ENCODE results near the gene DPT. TPM values are rescaled to one million over a fixed set of nuclear protein-coding genes. Genes with fewer than 3 reads are reported as not detected.
"Not testable (repeated sequence)": the region's sequence is repeated elsewhere in the genome, so short reads cannot be mapped to it uniquely, and the experiment has no call there.

Gene DPT
- total RNA-seq = 17.2 TPM

DNA sequence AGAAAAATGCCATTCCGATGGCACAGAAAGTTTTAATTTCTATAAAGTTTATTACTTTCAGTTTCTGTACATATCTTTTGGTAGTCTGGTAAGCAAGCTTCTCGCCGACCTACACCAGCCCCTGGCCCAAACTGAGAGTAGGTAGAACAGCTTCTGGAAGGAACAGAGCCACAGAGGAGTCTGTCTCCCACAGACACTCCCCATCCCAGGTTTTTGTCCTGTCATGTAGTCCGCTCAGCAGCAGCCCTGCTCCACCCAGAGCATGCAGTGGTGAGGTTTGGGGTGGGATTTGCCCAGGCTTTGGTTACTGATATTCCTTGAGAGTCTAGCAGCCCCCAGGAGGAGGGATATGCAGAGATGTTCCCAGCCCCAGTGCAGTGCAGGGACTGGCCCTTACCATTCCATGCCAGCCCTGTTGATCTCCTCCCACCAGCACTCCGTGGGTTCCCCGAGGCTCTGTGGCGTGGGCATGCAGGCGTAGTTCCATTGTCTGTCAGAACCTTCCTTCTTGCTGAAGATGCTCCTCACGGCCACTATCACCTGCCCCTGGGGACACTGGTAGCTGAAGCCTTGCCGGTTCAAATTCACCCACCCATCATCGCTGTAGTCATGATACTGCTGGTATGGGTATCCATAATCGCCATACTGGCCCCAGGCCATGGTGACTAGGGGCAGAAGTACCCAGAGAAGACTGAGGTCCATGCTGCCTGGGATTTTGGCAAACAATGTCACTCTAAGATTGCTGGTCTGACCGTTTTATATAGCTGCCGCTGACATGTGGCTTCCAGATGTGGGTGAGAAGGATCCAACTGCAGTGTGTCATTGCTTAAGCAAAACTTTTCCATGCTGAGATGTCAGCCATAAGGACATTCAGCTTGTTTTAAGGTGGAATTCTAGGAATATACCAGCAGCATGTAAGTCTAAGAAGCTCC lies at the start of gene DPT:
TSS of gene DPT (minus strand) at position 734 of the 932 bp plus-strand sequence. CDS start at position 702, 32 bp downstream.
- intact Hi-C loops (cut with DNase I) = no loop called here
- ATAC-seq (peak; percentile 85), DNase-seq (ENCODE audit: low spot score) (peak; percentile 70)

DNA sequence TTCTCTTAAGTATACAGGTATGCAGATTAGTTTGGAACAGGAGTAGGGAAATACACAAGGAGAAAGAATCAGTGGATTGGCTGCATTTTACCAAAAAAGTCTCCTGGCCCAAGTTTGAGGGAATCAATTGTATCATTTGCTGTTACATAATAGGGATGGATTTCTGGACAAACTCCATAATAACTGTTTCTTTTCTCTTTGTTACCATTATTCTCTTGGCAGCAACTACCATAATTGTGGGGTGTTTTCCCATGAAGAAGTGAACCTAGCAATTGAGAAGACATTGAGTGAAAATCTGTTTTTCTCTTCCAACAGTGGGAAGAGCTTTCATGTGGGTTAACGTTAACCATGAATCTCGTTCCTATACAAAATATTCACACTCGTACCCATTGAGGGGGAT lies 46.4 kb upstream of the DPT start:
- intact Hi-C loops (cut with DNase I) = no loop called here
- no peak for ATAC-seq
- DNase-seq (ENCODE audit: low spot score) = no peak

DNA sequence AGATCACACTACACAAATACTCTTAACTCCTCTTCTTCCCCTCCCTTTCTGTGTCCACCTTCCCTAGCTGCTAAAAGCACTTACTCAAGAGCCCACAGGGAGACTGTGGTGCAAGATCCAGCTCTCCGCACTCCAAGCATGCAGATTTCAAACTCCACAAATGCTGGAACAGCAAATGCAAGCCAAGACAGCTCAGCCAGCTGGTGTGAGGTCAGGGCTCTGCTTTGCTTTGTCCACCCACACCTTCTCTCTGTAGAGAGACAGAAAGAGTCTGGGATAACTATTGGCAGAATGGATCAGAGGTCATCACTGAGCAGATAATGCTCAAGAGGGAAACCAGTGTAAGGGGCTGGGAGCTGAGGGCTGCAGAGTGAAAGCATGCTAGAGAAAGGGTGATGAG lies 45.2 kb upstream of the DPT start:
- intact Hi-C loops (cut with DNase I) = no loop called here
- peak; percentile 96 for ATAC-seq
- DNase-seq (ENCODE audit: low spot score) = no peak

DNA sequence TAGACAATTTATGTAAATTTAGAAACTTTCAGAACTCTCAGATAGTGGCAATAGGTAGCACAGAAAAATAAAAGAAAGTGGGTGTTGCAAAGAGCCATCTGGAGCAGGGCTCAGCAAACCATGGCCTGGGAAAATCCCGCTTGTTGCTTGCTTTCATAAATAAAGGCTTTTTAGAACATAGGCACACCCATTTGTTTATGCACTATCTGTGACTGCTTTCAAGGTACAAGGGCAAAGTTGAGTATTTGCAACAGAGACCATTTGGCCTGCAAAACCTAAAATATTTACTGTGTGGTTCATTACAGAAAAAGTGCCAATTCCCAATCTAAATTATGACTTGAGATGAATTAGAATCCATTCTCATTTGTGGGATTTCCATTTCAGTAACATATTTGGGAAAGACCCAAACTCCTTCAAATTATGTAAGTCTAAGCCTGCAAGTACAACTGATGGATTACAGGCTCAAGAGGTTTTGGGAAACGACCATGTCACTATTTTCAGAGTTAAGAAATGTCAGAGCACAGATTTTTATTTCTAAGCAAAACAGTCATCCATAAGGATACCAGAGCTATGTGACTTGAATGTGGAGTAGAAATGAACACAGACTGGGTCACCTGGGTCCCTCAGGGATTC lies 43.5 kb upstream of the DPT start:
- DNase-seq (ENCODE audit: low spot score) (no peak), ATAC-seq (no peak)
- intact Hi-C loops (cut with DNase I) = no loop called here

- ATAC-seq (no peak), DNase-seq (ENCODE audit: low spot score) (no peak)
- intact Hi-C loops (cut with DNase I) = no loop called here
Observed at GRCh38 chr1:168771104-168771630, 42.2 kb upstream of the DPT start.

- ATAC-seq; DNase-seq (ENCODE audit: low spot score); intact Hi-C loops (cut with DNase I): not testable (repeated sequence)
Observed at GRCh38 chr1:168769893-168770292, 40.9 kb upstream of the DPT start.

GRCh38 chr1:168767894-168768584 lies 39.0 kb upstream of the DPT start:
- intact Hi-C loops (cut with DNase I) = no loop called here
- ATAC-seq (peak; percentile 90), DNase-seq (ENCODE audit: low spot score) (no peak)

- ATAC-seq = no peak
- DNase-seq (ENCODE audit: low spot score) = no peak
- intact Hi-C loops (cut with DNase I) = no loop called here
Observed at GRCh38 chr1:168766568-168766967, 37.6 kb upstream of the DPT start.

GRCh38 chr1:168763031-168763430 lies 34.0 kb upstream of the DPT start:
- intact Hi-C loops (cut with DNase I) = no loop called here
- ATAC-seq (no peak), DNase-seq (ENCODE audit: low spot score) (no peak)

GRCh38 chr1:168762473-168762872 lies 33.5 kb upstream of the DPT start:
- DNase-seq (ENCODE audit: low spot score) (no peak), ATAC-seq (no peak)
- intact Hi-C loops (cut with DNase I) = no loop called here

GRCh38 chr1:168760781-168761180 lies 31.8 kb upstream of the DPT start:
- intact Hi-C loops (cut with DNase I) = no loop called here
- DNase-seq (ENCODE audit: low spot score) (no peak), ATAC-seq (no peak)

- no peak for DNase-seq (ENCODE audit: low spot score)
- no peak for ATAC-seq
- intact Hi-C loops (cut with DNase I) = no loop called here
Observed at GRCh38 chr1:168760241-168760640, 31.2 kb upstream of the DPT start.

- intact Hi-C loops (cut with DNase I) = no loop called here
- ATAC-seq (no peak), DNase-seq (ENCODE audit: low spot score) (no peak)
Observed at GRCh38 chr1:168759077-168759476, 30.1 kb upstream of the DPT start.

- ATAC-seq = no peak
- intact Hi-C loops (cut with DNase I) = no loop called here
- no peak for DNase-seq (ENCODE audit: low spot score)
Observed at GRCh38 chr1:168758503-168758902, 29.5 kb upstream of the DPT start.

DNA sequence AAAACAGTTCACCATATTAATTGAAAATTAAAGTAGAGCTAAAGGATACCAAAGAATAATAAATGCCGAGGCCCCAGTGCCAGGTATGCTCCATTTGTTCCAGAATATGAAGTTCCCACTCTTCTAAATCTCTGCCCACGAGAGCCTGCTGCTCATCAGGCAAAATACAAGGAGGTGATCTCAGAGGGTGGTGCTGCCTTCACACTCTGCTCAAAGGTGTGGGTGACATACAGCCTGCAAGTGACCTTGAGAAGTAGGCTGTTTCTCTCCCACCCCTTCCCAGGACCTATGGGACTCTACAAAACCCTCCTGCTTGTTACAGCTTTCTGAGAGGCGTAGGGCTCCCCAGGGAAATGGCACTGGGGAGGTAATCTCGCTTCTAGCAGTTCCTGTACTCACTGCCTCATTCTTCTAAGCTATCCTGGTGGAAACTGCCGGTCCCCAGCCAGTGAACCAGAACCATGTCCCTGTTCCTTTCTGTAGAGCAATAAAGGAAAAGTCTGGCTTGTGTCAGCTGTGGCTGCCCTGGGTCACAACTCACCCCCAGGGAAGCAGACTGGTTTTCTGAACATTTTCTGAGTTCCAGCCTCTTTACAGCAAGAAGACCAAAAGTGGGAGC lies 26.9 kb upstream of the DPT start:
- ATAC-seq (no peak), DNase-seq (ENCODE audit: low spot score) (no peak)
- intact Hi-C loops (cut with DNase I) = no loop called here

- intact Hi-C loops (cut with DNase I) = no loop called here
- no peak for ATAC-seq
- DNase-seq (ENCODE audit: low spot score) = no peak
Observed at GRCh38 chr1:168752171-168752832, 23.3 kb upstream of the DPT start.

- ATAC-seq = no peak
- DNase-seq (ENCODE audit: low spot score) = no peak
- intact Hi-C loops (cut with DNase I) = no loop called here
Observed at GRCh38 chr1:168751195-168751650, 22.2 kb upstream of the DPT start.

- intact Hi-C loops (cut with DNase I) = no loop called here
- DNase-seq (ENCODE audit: low spot score) = no peak
- ATAC-seq = no peak
Observed at GRCh38 chr1:168742994-168743650, 14.1 kb upstream of the DPT start.

Measured in sciatic nerve (tissue), 2 donors.